ENCODE measurements around the gene C20orf144. TPM values are rescaled to one million over a fixed set of nuclear protein-coding genes. Genes with fewer than 3 reads are reported as not detected.
"Not testable (repeated sequence)": the region's sequence is repeated elsewhere in the genome, so short reads cannot be mapped to it uniquely, and the experiment has no call there.

C20orf144 gene
- polyA plus RNA-seq, 2 of the 4 experiments (the other 2 are of a cell fraction): 0.10 to 0.12 TPM

DNA sequence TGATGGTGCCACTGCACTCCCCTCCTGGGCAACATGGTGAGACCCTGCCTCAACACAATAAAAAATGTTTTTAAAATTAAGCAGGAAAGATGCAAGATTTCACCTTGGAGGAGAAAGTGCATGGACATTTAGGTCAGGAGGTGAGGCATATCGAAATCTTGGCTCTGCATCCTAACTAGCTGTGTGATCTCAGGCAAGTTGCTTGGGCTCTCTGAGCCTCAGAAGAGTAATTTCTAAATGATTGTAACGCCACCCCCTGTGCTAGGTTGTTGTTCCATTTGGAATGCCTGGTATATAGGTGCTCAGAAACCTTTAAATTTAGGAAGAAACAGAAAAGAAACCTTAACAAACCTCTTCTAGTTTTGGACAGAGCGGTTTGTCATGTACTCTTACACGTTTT lies 35.9 kb upstream of the C20orf144 start (continued):
- no peak for TF ChIP-seq CHD4 (IDR thresholded peaks at IDR 0.05; ENCODE audit: borderline replicate concordance)
- TF ChIP-seq, protein P1, sequence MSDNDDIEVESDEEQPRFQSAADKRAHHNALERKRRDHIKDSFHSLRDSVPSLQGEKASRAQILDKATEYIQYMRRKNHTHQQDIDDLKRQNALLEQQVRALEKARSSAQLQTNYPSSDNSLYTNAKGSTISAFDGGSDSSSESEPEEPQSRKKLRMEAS (IDR thresholded peaks at IDR 0.05): no peak

DNA sequence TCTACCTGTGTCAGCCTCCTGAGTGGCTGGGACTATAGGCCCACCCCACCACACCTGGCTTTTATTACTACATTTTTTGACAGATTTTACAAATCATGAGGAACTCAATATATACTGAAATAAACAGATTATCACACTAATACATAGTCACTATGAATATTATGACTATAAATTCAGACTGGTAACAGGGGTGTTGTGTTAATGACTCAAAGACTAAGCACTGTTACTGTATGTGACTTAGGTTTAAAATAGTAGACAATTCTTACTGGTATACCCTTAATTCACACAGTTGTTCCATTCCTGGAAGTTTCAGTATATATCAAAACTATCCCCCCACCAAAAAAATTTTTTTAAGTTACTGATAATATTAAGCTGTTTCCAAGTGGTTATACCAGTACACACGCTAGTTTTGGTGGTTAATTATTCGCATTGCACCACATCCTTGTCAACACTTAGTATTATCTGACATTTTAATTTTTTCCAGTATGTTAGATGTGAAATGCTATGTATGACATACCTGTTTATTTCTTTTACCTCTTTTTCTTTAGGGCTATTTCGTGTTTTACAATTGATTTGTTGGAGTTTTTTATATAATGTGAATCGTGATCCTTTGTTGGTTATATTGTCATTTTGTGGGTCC lies 34.4 kb upstream of the C20orf144 start:
- no peaks in the 10 kb centered on the region for H3K4me1 ChIP-seq
- H3K4me2 ChIP-seq: no peak overlapping the region
- FAIRE-seq: no peak
- 87% methylated on average over 4 of the region's 4 CpGs for WGBS (ENCODE audit: missing lambda C conversion rate)
- TF ChIP-seq RAD21 (conservative IDR thresholded peaks at IDR 0.05 in 1 of 2, IDR thresholded peaks at IDR 0.05 in 1 of 2): no peak
- TF ChIP-seq ZFP36 (IDR thresholded peaks at IDR 0.05; ENCODE audit: borderline replicate concordance, partially characterized antibody): peak; percentile 44
- no peak for ATAC-seq
- H3K9me3 ChIP-seq: no peaks in the 10 kb centered on the region
- H3K4me3 ChIP-seq: no peak overlapping the region
- no peak overlapping the region for H3K27ac ChIP-seq
- POLR2A ChIA-PET: no interaction called here
- DNase-seq (ENCODE audit: low read depth in 1 of 2, low spot score in 1 of 2): no peak
- CTCF ChIA-PET: no interaction called here

DNA sequence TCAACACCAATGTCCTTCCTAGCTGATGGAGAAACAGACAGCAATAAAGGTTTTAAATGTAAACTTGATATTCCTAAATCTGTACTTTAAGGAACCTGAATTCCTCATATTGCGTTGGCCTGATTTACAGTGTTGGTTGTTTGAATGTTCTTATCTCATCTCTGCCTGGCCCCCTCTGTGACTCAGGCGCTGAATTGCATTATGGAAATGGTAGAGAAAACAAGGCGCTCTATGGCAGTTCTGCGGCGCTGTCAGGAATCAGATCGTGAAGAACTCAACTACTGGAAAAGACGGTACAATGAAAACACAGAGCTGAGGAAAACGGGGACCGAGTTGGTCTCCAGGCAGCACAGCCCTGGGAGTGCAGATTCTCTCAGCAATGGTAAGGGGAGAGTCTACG lies 32.6 kb upstream of the C20orf144 start:
- TF ChIP-seq POLR2A (IDR thresholded peaks at IDR 0.05; ENCODE audit: low read length) (no peak), EHMT2 (IDR thresholded peaks at IDR 0.05; ENCODE audit: low read depth) (no peak), RNF2 (IDR thresholded peaks at IDR 0.05; ENCODE audit: borderline replicate concordance, low read depth) (no peak), NFE2L2 (conservative IDR thresholded peaks at IDR 0.05; ENCODE audit: low read length) (no peak)
- no peaks in the 10 kb centered on the region for H3K4me1 ChIP-seq
- no peak for ATAC-seq
- no peak overlapping the region for H3K27ac ChIP-seq
- ChIA-PET POLR2A (no interaction called here), CTCF (no interaction called here)
- WGBS (ENCODE audit: missing lambda C conversion rate): 94% methylated on average over 10 of the region's 10 CpGs
- DNase-seq (ENCODE audit: low read depth in 1 of 2, low spot score in 1 of 2): no peak
- H3K9me3 ChIP-seq: no peaks in the 10 kb centered on the region
- FAIRE-seq: no peak
- H3K4me3 ChIP-seq: no peak overlapping the region
- H3K4me2 ChIP-seq: no peak overlapping the region

DNA sequence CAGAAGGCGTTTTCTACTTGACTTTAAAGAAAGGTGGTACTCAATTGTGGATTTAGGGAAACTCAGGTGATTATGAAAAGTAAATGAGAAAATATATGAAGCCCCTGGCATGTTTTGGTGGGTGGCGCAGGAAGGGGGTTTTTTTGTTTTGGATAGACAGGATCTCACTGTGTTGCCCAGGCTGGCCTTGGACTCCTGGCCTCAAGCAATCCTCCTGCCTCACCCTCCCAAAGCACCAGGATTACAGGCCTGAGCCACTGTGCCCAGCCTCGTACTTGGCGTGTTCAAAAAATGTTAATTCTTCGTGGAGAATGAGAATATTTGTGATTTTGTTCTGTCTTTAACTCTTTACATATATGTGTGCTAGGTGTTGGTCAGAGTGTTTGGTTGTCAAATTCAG lies 32.1 kb upstream of the C20orf144 start:
- Histone ChIP-seq H3K4me2 (no peak overlapping the region), H3K9me3 (no peaks in the 10 kb centered on the region), H3K27ac (no peak overlapping the region), H3K4me3 (no peak overlapping the region), H3K4me1 (no peaks in the 10 kb centered on the region)
- TF ChIP-seq, protein P1 (IDR thresholded peaks at IDR 0.05): no peak
- TF ChIP-seq NPAS2 (CRISPR knock-in tag; IDR thresholded peaks at IDR 0.05; ENCODE audit: borderline replicate concordance) (no peak), TFCP2L1 (CRISPR knock-in tag; IDR thresholded peaks at IDR 0.05) (no peak), NFE2L2 (conservative IDR thresholded peaks at IDR 0.05; ENCODE audit: low read length) (no peak), CHD4 (IDR thresholded peaks at IDR 0.05; ENCODE audit: borderline replicate concordance) (no peak), ZC3H11A (IDR thresholded peaks at IDR 0.05) (no peak), JUNB (IDR thresholded peaks at IDR 0.05) (no peak), BHLHE40 (IDR thresholded peaks at IDR 0.05; ENCODE audit: low read depth, low read length) (no peak), KDM1A (IDR thresholded peaks at IDR 0.05; ENCODE audit: low read depth) (no peak), FOXS1 (CRISPR knock-in tag; IDR thresholded peaks at IDR 0.05) (no peak), RARB (CRISPR knock-in tag; IDR thresholded peaks at IDR 0.05) (no peak), HEYL (CRISPR knock-in tag; IDR thresholded peaks at IDR 0.05) (no peak)
- ATAC-seq: no peak
- ChIA-PET POLR2A (no interaction called here), CTCF (interaction anchor here (1.8 kb wide), 1 partner anchor 173 kb away, joined by 6 read pairs; no protein-coding TSS in a partner anchor)
- DNase-seq (ENCODE audit: low read depth in 1 of 2, low spot score in 1 of 2): no peak
- 84% methylated on average over 5 of the region's 5 CpGs for WGBS (ENCODE audit: missing lambda C conversion rate)
- no peak for FAIRE-seq

DNA sequence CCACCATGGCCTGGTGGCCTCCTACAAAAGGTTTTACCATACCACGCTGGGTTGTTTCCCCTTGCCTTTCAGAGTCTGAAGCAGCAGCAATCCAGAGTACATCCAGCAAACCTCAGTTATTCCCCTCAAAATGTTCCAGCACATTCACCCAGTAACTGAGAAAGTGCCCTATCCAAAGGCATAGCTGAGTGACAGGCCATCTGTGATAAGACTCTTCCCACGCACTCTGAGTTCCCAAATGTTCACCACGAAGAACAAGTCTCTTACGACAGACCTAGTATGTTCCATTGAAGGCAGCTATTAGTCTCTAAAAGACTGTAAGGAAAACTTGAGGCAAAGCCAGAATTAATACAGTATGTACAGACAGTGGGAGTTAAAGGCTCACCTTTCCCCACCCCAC lies 31.6 kb upstream of the C20orf144 start:
- ATAC-seq: no peak
- no peak for TF ChIP-seq POLR2A (IDR thresholded peaks at IDR 0.05; ENCODE audit: low read length)
- TF ChIP-seq HOXA7 (CRISPR knock-in tag; IDR thresholded peaks at IDR 0.05): no peak
- TF ChIP-seq BHLHE40 (IDR thresholded peaks at IDR 0.05; ENCODE audit: low read depth, low read length): no peak
- no peak for TF ChIP-seq NFE2L2 (conservative IDR thresholded peaks at IDR 0.05; ENCODE audit: low read length)
- TF ChIP-seq, protein P2, sequence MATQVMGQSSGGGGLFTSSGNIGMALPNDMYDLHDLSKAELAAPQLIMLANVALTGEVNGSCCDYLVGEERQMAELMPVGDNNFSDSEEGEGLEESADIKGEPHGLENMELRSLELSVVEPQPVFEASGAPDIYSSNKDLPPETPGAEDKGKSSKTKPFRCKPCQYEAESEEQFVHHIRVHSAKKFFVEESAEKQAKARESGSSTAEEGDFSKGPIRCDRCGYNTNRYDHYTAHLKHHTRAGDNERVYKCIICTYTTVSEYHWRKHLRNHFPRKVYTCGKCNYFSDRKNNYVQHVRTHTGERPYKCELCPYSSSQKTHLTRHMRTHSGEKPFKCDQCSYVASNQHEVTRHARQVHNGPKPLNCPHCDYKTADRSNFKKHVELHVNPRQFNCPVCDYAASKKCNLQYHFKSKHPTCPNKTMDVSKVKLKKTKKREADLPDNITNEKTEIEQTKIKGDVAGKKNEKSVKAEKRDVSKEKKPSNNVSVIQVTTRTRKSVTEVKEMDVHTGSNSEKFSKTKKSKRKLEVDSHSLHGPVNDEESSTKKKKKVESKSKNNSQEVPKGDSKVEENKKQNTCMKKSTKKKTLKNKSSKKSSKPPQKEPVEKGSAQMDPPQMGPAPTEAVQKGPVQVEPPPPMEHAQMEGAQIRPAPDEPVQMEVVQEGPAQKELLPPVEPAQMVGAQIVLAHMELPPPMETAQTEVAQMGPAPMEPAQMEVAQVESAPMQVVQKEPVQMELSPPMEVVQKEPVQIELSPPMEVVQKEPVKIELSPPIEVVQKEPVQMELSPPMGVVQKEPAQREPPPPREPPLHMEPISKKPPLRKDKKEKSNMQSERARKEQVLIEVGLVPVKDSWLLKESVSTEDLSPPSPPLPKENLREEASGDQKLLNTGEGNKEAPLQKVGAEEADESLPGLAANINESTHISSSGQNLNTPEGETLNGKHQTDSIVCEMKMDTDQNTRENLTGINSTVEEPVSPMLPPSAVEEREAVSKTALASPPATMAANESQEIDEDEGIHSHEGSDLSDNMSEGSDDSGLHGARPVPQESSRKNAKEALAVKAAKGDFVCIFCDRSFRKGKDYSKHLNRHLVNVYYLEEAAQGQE (IDR thresholded peaks at IDR 0.05): no peak
- no peak for TF ChIP-seq JUNB (IDR thresholded peaks at IDR 0.05)
- no peak for TF ChIP-seq FOSB (CRISPR knock-in tag; IDR thresholded peaks at IDR 0.05)
- no peak for TF ChIP-seq RAD21 (conservative IDR thresholded peaks at IDR 0.05 in 1 of 2, IDR thresholded peaks at IDR 0.05 in 1 of 2)
- no peak for TF ChIP-seq TFCP2L1 (CRISPR knock-in tag; IDR thresholded peaks at IDR 0.05)
- ChIA-PET POLR2A (no interaction called here), CTCF (interaction anchor here (1.8 kb wide), 1 partner anchor 173 kb away, joined by 6 read pairs; no protein-coding TSS in a partner anchor)
- no peak for DNase-seq (ENCODE audit: low read depth in 1 of 2, low spot score in 1 of 2)
- 93% methylated on average over 4 of the region's 4 CpGs for WGBS (ENCODE audit: missing lambda C conversion rate)
- H3K4me3 ChIP-seq: no peak overlapping the region
- no peaks in the 10 kb centered on the region for H3K9me3 ChIP-seq
- no peaks in the 10 kb centered on the region for H3K4me1 ChIP-seq
- no peak overlapping the region for H3K27ac ChIP-seq
- no peak for FAIRE-seq
- no peak overlapping the region for H3K4me2 ChIP-seq

DNA sequence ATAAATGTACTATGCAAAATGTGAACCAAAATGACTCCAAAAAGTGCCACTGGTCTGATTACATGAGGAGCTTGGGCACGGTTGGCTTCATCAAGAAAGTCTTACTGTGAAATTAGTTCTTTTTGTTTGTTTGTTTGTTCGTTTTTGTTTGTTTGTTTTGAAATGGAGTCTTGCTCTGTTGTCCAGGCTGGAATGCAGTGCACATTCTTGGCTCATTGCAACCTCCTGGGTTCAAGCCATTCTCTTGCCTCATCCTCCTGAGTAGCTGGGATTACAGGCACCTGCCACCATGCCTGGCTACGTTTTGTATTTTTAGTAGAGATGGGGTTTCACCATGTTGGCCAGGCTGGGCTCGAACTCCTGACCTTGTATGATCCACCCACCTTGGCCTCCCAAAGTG lies 30.2 kb upstream of the C20orf144 start:
- H3K4me3 ChIP-seq; FAIRE-seq; H3K9me3 ChIP-seq; ATAC-seq; H3K27ac ChIP-seq; H3K4me2 ChIP-seq; POLR2A ChIA-PET; H3K4me1 ChIP-seq; DNase-seq (ENCODE audit: low read depth in 1 of 2, low spot score in 1 of 2): not testable (repeated sequence)
- CTCF ChIA-PET: interaction anchor here (1.8 kb wide), 1 partner anchor 174 kb away, joined by 6 read pairs; no protein-coding TSS in a partner anchor
- 64% methylated on average over 4 of the region's 4 CpGs for WGBS (ENCODE audit: missing lambda C conversion rate)

All from A549 (cell line).